Lung (tissue), 12 donors: ENCODE measurements around the gene GRM8. TPM values are rescaled to one million over a fixed set of nuclear protein-coding genes. Genes with fewer than 3 reads are reported as not detected.

Experiments
- ATAC-seq: fragments of 200-7000 bp; cut with Tn5 transposase; one replicate; pipeline ENCODE4 v1.9.1; 2020; ENCODE audit warnings: moderate number of reproducible peaks; ENCODE audit not compliant: insufficient read depth, low FRiP score
- DNase-seq, 3 donors: peaks; one replicate each; pipeline ENCODE4 v3.0.0-alpha.2; 2013 to 2017
- H3K27ac ChIP-seq, 2 donors: one replicate each; pipeline ENCODE4 v1.5.1; 2013; ENCODE audit warnings: mild to moderate bottlenecking in 2 of 2, moderate library complexity in 2 of 2, control low read depth in 1 of 2, inconsistent platforms in 1 of 2, low read depth in 1 of 2, low read length in 1 of 2
- H3K27me3 ChIP-seq, 3 donors: one replicate each; pipeline ENCODE4 v1.5.1; 2013; ENCODE audit warnings: low read length in 2 of 3; ENCODE audit not compliant: control insufficient read depth in 3 of 3, insufficient read depth in 3 of 3
- H3K36me3 ChIP-seq, 4 donors: one replicate each; pipeline ENCODE4 v1.5.1; 2013; ENCODE audit warnings: low read length in 4 of 4, mild to moderate bottlenecking in 1 of 4, moderate library complexity in 1 of 4; ENCODE audit not compliant: control insufficient read depth in 4 of 4, insufficient read depth in 4 of 4
- H3K4me1 ChIP-seq, 5 donors: one replicate each; pipeline ENCODE4 v1.5.1; 2013; ENCODE audit warnings: low read length in 5 of 5, mild to moderate bottlenecking in 2 of 5, moderate library complexity in 1 of 5; ENCODE audit not compliant: control insufficient read depth in 5 of 5, insufficient read depth in 5 of 5
- H3K4me3 ChIP-seq: one replicate; pipeline ENCODE4 v1.5.1; 2013; ENCODE audit warnings: mild to moderate bottlenecking, control low read depth, moderate library complexity
- H3K9ac ChIP-seq, 2 donors: one replicate each; pipeline ENCODE4 v1.5.1; 2013; ENCODE audit warnings: low read length in 2 of 2, control low read depth in 1 of 2; ENCODE audit not compliant: insufficient read depth in 1 of 2
- H3K9me3 ChIP-seq, 4 donors: one replicate each; pipeline ENCODE4 v1.5.1; 2013; ENCODE audit warnings: low read length in 3 of 4, mild to moderate bottlenecking in 1 of 4, moderate library complexity in 1 of 4; ENCODE audit not compliant: control insufficient read depth in 4 of 4, insufficient read depth in 3 of 4
- WGBS, 2 donors: extraction: QIAGEN DNeasy Blood & Tissue Kit; methylation state at CpG; one replicate each; pipeline ENCODE4 v1.1.7; 2013; 5-methylcytosine and 5-hydroxymethylcytosine counted together
- polyA plus RNA-seq, 2 donors: library from polyadenylated mRNA; stranded (reverse); fragments of 200-250 nt; gene quantifications; one replicate each; pipeline ENCODE4 v1.2.1, GENCODE V29; 2013
- total RNA-seq, 2 donors: library from RNA; depleted of rRNA in 1 of 2; stranded (reverse); fragments of >200 nt in 1 of 2; gene quantifications; one replicate each; pipeline ENCODE4 v1.2.1, GENCODE V29; 2014 to 2021
- TF ChIP-seq, protein P1 (sequence below): IDR thresholded peaks from 2 replicates; pipeline ENCODE4 v1.5.1; 2012; ENCODE audit warnings: mild to moderate bottlenecking; ENCODE audit errors: control extremely low read depth, extremely low read depth
- donor health status: control.
- donor health status: control.
- donor health status: Bipolar disorder and iron deficiency.
- donor health status: healthy.
- donor health status: DM: yes; HTN: yes; CAD: no.

GRM8 gene
- total and polyA plus RNA-seq, 4 donors, result 0.01 to 0.83 (median 0.24) TPM; not detected in 1

DNA sequence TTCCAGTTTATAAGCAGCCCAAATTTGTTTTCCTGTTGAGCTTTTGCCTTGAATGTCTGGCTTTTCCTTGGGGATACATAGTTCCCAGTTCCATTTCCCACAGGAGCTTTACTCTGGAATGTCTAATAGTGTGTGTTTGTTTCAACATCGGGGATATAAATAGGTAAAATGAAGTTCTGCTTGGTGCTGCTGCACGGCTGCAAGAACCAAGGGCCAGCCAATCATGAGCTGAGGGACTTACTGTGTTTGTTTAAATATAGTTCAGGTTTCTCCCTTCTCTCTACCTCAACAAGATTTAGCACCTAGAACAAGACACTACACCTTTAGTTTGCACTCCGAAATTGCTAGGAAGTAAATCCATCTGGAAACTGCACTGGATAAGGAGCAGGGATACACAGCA lies 43.9 kb downstream of the GRM8 start:
- Histone ChIP-seq H3K9me3 (peaks cover 0 to 2% (median 0%) of the 10 kb centered on the region in 4 donors), H3K4me3 (no peak overlapping the region), H3K9ac (no peak overlapping the region), H3K36me3 (no peaks in the 10 kb centered on the region), H3K27me3 (no peaks in the 10 kb centered on the region), H3K4me1 (no peaks in the 10 kb centered on the region), H3K27ac (no peak overlapping the region)
- DNase-seq (no peak), ATAC-seq (no peak)
- 79 to 80% methylated on average over 3 of the region's 3 CpGs for WGBS, 2 donors
- TF ChIP-seq, protein P1, sequence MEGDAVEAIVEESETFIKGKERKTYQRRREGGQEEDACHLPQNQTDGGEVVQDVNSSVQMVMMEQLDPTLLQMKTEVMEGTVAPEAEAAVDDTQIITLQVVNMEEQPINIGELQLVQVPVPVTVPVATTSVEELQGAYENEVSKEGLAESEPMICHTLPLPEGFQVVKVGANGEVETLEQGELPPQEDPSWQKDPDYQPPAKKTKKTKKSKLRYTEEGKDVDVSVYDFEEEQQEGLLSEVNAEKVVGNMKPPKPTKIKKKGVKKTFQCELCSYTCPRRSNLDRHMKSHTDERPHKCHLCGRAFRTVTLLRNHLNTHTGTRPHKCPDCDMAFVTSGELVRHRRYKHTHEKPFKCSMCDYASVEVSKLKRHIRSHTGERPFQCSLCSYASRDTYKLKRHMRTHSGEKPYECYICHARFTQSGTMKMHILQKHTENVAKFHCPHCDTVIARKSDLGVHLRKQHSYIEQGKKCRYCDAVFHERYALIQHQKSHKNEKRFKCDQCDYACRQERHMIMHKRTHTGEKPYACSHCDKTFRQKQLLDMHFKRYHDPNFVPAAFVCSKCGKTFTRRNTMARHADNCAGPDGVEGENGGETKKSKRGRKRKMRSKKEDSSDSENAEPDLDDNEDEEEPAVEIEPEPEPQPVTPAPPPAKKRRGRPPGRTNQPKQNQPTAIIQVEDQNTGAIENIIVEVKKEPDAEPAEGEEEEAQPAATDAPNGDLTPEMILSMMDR, result no peak

DNA sequence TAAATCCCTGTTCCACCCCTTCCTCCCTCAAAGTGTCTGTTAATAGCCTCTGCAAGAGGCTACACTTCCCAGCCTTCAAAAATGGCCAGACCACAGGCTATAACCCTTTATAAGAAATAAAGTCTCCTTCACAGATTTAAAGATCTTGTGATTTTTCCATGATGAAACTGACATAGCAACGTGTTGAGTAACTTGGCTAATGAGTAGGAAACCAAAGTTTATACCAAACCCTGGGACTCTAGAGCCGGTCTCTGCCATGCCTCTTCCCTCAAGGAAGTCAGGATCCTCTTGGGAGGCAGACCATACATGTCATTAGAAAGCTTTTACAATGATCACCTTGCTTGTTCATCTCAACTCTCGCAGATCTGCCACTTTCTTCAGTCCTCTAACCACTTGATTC lies 44.4 kb downstream of the GRM8 start:
- no peak overlapping the region for H3K9ac ChIP-seq

GRCh38 chr7:127207806-127208205 lies 44.9 kb downstream of the GRM8 start:
- no peak for ATAC-seq
- no peaks in the 10 kb centered on the region for H3K4me1 ChIP-seq
- WGBS, 2 donors, result 71 to 77% methylated on average over 5 of the region's 5 CpGs

More for the DNA sequence above, 44.4 kb downstream of the GRM8 start:
- Histone ChIP-seq H3K27me3 (no peaks in the 10 kb centered on the region), H3K9me3 (peaks cover 0 to 2% (median 0%) of the 10 kb centered on the region in 4 donors), H3K4me3 (no peak overlapping the region), H3K4me1 (no peaks in the 10 kb centered on the region), H3K27ac (no peak overlapping the region), H3K36me3 (no peaks in the 10 kb centered on the region)
- 72 to 79% methylated on average over 3 of the region's 3 CpGs for WGBS, 2 donors
- no peak for DNase-seq
- TF ChIP-seq, protein P1, result no peak
- no peak for ATAC-seq

More at GRCh38 chr7:127207806-127208205, 44.9 kb downstream of the GRM8 start:
- H3K9ac ChIP-seq, result no peak overlapping the region
- no peaks in the 10 kb centered on the region for H3K36me3 ChIP-seq
- H3K9me3 ChIP-seq, result peaks cover 0 to 2% (median 0%) of the 10 kb centered on the region in 4 donors
- H3K4me3 ChIP-seq, result no peak overlapping the region
- no peak for DNase-seq
- no peak overlapping the region for H3K27ac ChIP-seq
- no peaks in the 10 kb centered on the region for H3K27me3 ChIP-seq
- TF ChIP-seq, protein P1, result no peak
